ENCODE data around the gene CDHR3.

Gene CDHR3

DNA sequence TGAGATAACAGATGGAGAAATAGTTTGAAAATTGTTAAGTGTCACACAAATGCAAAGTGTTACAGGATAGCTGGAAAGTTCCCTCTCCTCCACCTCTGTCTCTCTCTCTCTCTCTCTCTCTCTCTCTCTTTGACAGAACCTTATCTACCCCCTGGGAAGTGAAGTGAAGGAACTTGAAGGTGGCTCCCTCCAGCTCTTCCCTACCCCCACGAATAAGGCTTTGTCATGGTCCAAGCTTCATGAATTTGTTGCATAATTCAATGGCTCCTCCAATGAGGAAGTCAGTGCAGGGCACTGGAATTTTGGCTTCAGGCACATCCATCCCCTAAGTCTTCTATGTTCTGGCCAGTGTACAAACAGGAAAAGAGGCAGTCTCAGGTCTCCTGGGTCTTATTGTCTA, 66.4 kb downstream of the CDHR3 start:
- no peak for DNase-seq (ENCODE audit: low read depth, low spot score)

DNA sequence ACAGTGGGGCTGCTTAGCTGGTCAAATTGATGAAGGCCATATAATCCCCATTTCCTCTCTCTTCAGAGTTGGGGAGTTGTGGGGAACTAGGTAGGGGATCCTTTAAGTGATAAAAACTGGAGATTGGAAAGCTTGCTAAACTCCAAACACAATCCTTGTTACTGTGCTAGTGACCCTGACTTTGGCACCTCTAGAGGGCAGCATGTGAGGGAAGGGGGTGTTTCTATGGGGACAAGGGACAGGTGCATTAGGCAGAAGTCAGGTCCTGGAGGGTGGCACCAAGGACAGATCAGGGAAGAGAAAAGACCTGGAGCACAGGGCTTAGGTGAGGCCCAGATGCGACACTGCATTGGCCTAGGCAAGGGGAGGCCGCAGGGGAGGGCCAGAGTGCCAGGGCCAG, 66.9 kb downstream of the CDHR3 start:
- DNase-seq (ENCODE audit: low read depth, low spot score) = no peak

DNA sequence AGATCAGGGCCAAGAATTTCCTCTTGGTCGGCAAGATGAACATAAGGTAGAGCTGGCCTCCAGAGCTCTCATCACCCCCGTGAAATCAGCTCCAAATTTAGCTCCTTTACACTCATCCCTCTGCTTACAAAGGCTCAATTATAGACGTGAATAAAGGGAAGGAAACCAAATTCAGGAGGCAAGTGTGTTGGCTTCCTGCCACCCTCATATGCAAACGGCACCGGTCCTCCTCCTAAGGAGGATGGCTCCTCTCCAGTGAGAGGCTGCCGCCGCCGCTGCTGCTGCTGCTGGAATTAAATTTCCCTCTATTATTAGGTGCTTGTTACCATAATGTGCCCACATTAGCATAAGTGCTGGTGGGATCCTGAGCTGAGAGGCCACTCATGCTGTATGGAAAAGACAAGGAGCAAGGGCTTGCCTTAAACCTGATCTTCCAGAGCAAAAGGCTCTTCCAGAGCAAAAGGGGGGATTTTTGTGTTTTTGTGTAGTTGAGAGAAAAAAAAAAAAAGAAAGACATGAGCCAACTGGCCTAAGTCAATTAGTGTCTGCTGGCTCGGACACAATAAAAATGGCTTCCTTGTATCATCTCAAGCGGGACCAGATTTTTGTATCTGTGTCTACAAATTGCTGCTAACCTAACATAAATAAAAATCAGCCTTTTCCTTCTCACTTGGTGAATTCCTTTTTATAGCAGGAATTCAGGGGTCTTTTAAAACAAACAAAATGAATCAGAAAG, 68.4 kb downstream of the CDHR3 start:
- DNase-seq (ENCODE audit: low read depth, low spot score) = no peak

DNA sequence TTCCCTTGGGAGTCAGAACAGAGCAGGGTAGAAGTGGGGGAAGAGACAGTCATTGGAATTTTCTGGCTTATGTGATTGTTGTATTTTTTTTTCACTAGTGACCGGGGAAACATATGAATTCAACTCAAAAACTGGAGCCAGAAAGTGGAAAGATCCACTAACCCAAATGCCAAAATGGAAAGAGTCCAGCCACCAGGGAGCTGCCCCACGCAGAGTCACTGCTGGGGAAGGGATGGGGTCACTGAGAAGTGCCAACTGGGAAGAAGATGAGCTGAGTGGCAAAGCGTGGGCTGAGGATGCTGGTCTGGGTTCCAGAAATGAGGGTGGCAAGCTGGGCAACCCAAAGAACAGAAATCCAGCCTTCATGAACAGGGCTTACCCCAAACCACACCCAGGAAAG, 69.2 kb downstream of the CDHR3 start:
- no peak for DNase-seq (ENCODE audit: low read depth, low spot score)

DNA sequence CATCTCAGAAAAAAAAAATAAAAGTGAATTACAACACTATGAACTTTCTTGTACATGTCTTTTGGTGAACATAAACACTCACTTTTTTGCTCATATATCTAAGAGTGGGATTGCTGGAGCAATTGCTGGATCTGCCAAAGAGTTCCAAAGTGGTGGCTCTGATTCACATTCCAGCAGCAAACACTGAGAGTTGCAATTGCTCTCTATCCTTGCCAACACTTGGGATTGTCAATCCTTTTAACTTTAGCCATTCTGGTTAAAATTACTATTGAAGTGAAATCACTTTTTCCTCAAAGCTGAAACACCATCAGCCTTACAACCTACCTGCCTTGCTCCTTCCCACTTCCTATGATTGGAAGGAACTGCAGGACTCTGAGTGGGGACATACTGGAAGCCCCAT, 70.7 kb downstream of the CDHR3 start:
- no peak for DNase-seq (ENCODE audit: low read depth, low spot score)

DNA sequence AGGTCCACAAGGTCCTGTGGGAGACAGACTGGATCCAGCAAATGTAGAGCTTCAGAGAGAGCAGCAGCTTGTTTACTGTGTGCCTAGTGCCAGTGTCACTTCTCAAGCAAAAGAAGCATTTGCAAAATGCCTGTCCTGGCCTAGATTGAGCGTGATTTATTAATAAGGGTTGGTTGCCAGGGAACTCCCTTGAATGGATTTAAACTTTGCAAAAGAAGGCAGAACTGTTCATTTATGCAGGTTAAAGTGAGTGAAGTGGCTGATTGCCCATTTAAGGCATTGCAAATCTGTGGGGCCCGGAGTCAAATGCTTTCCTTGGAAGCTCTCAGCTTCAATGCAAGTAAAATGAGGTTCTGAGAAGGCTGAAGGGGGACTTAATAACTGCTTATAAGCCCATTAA, 71.3 kb downstream of the CDHR3 start:
- DNase-seq (ENCODE audit: low read depth, low spot score) = no peak

DNA sequence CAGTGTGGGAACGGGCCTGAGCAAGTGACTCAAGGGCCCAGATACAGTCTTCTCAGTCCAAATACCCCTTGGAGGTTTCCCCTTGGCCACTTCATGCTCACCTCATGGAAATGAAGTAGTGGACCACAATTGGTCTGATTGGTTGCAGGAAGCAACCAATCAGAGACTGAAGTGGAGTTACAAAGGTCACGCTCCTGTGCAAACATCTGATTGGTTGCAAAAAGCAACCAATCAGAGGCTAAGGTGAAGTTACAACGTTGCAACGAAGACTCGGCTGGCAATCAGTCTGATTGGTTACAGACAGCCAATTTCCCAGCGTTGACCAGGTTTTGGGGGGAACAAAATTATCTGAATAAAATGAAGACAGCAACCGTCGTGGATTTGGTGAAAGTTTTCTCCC, 72.5 kb downstream of the CDHR3 start:
- DNase-seq (ENCODE audit: low read depth, low spot score) = no peak

DNA sequence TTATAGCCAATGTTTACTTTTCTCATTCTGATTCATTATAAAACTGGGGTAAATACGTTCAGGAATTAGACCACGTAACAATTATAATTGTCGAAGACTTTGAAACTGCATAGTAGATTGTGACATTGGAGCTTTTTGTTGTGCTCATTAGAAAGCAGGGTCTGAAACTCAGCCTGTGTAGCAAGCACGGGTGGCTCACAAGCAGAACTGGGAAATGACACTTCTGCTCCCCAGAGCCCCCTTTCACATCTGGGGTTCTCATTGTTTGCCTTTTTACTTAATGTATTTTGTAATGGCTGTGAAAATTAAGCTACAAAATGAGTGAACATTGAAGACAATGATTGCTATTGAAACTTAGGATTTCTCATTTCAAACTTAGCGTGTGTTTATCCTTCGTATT, 72.9 kb downstream of the CDHR3 start:
- no peak for DNase-seq (ENCODE audit: low read depth, low spot score)

DNA sequence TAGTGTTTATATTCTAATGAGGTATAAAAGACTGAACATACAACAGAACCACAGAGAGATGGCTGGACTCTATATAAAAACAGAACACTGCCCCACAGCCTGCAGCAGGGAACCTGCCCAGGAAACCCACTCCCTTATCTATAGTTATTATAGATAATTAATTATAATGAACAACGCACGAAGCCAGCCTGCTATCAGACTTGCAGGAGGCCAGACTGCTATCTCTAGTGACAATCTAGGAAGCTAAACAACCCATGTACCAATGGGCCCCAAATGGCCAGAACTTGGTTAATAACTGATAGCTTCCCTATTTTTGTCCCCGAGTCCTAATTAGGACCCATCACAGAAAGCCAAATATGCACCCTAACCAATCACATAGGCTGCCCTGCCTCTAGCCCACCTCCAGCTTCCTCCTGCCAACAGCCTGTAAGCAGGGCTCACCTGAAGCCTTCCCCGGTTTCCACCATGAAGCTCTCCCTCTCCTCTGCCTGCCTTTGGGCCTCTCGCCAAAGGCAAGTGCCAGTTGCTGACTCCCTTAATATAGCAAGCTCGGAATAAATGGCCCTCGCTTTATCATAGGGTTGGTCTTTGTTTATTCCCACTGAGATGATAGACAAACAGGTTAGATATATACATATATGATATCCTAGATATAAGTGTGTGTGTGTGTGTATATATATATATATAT, 74.6 kb downstream of the CDHR3 start:
- DNase-seq (ENCODE audit: low read depth, low spot score) = no peak

DNA sequence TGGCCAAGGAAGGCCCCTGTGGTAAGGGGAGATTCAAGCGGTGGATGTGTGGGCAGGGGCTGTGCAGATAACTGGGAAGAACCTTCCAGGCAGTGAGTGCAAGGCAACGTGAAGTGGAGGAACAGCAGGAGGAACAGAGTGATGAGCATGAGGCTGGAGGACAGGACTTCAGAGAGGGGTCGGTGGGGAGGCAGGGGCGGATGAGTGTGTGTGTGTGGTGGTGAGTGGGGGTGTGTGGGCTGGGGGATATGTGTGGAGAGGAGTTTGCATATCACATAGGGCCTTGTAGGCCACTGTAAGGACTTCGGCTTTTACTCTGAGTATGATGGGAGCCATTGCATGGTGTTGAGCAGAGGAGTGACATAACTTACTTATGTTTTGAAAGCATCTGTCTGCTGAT, 75.2 kb downstream of the CDHR3 start:
- DNase-seq (ENCODE audit: low read depth, low spot score) = no peak

DNA sequence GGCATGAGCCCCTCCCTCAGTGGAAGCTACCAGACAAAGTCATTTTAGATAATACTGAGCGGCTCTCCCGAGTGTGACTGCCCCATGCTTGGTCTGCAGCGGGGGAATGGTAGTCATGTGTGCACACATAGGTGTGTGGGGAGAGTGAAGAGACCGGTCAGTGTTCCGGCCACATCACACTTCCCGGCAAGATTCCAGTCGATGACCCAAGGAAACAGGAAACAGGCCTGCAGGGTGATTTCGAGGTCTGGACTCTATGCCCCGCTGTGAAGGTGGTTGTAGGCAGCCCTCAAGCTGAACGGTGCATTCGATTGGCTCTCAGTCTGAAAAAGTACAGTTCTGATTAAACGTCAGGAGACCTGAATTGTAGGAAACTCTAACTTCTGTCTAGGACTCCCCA, 75.9 kb downstream of the CDHR3 start:
- DNase-seq (ENCODE audit: low read depth, low spot score) = no peak

DNA sequence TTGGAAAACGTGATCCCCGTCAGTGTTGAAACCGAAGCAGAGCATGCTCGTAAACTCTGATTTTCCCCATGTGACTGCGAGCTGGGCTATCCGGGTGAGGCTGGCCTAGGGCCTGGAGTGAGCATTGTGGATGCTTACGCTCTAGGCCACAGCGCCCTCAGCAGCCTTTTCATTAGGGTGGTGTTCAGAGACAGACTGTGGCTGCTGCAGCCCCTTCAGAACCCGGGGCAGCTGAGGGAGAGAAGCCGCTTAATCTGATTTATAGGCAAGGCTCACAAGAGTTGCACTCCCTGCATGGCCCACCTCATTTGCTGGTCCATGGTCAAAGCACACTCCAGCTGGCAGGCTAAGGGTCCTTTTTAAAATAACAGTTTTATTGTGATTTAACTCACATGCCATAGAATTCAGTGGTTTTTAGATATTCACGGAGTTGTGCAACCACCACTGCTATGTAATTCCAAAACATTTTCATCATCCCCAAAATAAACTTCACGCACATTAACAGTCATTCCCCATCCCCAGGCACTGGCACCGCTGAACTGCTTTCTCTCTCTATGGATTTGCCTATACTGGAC, 76.5 kb downstream of the CDHR3 start:
- no peak for DNase-seq (ENCODE audit: low read depth, low spot score)

DNA sequence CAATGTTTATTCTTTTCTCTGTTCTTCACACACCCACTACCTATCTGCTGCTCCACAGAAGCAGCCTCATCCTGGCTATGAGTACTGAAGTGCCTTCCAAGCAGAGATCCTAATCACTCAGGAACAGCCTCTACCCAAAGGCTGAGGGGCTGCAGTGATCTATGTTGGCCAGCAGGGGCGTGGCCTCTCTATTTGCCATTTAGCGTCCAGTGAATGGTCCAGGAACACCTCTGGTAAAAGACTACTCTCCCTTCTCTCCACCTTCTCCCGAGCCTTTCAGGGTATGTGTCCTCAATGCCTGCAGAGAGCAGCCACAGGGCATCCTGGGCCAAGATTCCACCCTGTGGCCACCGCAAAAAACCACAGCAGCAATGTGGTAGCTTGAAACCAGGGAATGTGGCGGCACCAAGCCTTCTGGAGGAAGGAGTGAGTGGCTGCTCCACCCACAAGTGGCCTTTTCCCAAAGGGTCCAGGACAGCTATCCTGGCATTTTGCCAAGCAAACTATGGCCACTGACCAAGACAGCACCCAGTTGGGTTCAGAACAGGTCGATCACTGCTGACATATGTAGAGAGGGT, 78.2 kb downstream of the CDHR3 start:
- DNase-seq (ENCODE audit: low read depth, low spot score) = no peak

DNA sequence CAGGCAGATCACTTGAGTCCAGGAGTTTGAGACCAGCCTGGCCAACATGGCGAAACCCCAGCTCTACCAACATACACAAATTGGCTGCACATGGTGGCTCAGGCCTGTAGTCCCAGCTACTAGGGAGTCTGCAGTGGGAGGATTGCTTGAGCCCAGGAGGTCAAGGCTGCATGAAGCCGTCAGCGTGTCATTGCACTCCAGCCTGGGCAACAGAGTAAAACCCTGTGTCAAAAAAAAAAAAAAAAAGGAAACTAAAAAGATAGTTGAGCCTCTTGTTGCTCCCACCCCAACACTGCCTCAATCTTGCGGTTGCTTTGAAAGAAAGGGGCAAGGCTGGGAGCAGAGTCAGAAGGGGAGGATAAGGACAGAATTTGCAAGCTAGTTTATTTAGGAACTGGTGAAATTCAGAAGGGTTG, 79.1 kb downstream of the CDHR3 start:
- no peak for DNase-seq (ENCODE audit: low read depth, low spot score)

DNA sequence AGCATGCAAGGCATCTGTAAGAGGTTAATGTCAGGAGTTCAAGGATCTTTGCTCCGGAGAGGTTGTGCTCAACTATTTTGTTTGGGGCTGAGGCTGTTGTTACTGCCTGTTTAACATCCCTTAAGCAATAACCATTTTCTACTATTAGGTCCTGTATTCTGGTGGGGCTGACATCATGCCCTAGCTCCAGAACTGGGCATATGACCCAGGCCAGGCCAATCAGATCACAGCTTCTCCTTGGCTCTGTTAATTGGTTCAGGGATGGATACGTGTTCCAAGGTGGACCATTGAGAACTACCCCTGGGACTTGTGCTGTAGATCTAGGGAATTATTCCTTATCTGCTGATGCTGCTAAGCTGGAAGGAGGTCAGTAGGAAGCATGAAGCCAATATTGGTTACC, 82.1 kb downstream of the CDHR3 start:
- no peak for DNase-seq (ENCODE audit: low read depth, low spot score)

DNA sequence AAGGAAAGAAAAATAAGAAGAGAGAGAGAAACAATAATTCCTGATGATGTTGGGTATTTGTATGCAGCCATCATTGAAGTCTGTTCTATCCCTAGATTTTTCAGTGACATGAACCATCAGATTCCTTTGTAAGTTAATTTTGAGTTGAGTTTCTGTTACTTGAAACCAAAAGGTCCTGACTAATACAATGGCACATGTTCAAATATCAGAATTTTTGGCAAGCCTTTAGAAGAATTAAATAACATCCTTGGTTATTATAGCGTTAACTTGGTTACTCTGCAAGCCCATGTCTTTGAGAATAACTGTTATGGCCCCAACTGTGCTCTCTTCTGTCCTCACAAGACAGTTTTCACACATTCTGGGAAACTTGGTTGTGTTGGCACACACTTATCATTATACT, 82.5 kb downstream of the CDHR3 start:
- DNase-seq (ENCODE audit: low read depth, low spot score) = no peak

DNA sequence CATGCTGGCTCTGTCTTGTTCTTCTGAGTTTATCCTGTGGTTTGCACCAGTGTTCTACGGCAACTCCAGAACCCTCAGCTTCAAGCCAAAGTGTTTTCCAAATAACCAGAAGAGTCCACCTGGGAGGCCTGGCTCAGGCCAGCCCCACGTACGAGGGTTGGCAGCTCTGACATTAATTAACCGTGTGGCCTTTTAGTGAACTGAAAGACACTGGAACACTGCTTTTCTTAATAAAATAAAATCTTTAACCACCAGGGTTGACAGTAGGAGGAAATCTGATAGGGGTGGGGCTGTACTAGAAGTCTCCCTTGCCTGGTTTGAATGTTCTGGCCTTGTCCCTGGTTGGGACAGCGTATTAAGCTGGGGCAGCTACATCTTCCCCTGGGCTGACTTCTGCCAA, 84.1 kb downstream of the CDHR3 start:
- DNase-seq (ENCODE audit: low read depth, low spot score) = no peak

DNA sequence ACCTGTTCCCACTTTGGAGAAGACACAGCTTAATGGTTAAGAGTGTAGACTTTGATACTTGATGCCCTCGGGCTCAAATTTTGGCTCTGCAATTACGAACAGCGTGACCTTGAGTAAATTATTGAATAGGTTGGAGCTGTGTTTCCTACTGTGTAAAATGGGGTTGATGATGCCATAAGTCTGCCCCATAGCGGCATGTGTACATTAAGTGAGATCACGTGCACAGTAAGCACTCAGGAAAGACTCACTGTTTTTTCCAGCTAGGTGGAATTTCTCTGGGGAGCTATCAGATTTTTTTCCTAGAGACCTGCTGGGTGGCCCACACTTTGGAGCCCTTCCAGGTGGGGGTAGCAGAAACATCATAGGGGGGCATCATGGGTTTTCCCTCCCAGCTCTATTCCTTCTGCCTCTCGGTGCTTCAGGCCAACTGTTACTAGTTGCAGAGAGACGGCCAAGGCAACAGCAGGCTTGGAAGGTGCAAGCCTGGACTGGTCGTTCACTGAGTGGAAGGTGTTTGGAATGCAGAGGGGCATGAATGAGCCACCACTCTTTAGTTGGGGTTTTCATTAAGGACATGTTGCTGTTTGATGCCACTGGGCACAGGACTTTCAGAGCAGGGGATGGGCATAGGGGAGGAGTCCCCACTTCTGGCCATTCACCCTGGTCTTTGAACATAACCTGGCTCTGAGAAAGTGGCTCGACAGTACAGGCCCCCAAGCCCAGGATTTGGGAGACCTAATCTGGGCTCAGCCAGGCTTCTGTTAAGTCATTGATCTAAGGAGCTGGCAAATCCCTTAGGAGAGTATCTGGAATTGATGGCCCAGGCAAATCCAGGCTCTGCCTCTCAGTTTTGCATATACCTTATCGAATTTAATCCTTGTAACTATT, 85.0 kb downstream of the CDHR3 start:
- no peak for DNase-seq (ENCODE audit: low read depth, low spot score)

DNA sequence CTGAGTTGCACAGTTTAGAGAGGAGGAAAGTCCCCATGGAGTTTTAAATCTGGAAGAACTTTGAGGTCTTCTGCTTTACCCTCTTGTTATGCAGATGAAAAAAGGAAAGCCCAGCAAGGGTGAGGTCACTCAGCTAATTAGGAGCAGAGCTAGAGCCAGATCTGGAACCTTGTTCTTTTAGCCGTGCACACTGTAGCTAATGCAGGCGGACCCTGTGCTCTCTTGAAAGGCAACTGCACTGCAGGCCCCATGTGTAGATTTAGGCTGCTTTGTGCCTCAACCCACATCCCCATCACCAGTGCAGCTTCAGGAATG, 85.6 kb downstream of the CDHR3 start:
- no peak for DNase-seq (ENCODE audit: low read depth, low spot score)

DNA sequence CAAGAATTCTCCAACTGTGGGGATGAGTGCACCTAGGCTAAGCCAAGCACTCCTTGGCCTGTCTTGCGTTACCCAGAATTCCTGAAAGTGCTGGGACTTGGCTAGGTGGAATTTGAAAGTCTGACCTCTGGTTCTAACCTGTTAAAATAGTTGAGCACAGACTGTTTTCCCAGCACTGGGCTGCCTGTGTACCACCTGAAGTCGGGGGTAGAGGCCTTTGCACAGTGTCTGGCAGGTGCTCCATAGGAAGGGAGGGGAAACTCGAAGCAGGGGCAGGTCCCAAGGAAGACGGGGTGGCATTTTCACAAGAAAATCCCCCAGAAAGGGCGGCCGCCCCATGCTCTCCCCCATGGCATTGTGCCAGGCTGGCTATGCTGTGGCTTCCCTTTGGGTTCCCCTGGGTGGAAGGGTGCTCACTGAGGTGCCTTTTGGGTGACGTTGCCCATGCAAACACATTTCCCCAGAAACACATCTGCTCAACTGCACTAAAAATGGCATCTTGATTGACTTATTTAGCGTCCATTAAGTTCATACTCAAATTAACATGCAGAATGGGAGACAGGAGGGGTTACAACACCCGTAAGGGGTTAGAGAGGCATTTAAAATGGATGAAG, 86.2 kb downstream of the CDHR3 start:
- DNase-seq (ENCODE audit: low read depth, low spot score) = no peak

DNA sequence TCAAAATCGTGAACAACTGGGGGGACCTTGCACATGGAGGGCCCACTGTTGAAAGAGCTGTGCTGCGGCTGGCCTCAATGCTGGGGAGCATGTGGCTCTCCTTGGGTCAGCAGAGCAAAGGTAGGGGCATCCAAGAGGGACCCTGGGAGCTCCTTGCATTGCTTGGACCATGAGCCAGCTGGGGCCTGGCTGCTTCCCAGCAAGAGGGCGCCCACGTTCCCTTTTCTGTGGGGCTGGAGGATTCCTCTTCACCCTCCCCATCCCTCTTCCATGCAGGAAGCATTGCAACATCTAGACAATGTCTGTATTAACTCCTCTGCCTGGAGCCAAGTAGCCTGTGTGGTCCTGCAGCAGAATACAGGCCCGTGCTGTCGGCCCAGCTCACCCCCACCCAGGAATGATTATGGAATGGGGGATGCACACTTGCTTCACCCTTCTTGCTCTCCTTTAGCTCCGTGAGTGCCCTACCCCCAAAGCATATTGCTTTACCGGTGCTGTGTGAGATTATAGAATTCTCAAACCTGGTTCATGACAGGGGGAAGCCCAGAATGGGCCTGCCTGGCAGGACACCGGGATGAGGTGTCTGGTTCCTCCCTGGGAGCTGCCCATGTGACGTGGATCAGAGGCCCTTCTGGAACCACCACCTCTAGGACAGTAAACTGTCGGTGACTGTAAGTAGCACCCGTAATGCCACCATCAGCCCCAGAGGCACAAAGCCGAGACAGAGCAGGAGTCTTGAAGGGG, 87.1 kb downstream of the CDHR3 start:
- no peak for DNase-seq (ENCODE audit: low read depth, low spot score)

All from smooth muscle cell of the brain vasculature (primary cell).